ENCODE results near the gene FRAS1.
"Not testable (repeated sequence)": the region's sequence is repeated elsewhere in the genome, so short reads cannot be mapped to it uniquely, and the experiment has no call there.

The FRAS1 gene

GRCh38 chr4:78217557-78217956 is 160.4 kb downstream of the FRAS1 start:
- DNase-seq (ENCODE audit: low read depth) = no peak

DNA sequence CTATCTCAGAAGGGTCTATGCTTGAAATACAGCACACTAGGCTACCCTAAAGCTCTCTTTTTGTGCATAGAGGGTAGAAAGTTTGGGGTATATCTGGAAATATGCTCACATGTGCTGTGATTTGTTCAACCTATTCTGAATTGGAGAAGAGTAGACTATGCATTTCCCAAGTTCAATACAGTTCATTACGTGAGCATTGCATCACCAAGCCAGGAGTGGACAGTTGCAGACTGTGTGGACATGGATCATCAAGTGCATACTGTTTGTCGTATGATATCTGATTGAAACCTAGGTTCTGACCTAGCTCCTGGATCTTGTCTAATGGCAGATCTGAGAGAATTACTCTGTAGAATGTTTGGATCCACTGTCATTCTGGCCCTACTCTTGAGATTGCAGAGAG is 161.1 kb downstream of the FRAS1 start:
- no peak for DNase-seq (ENCODE audit: low read depth)

GRCh38 chr4:78219825-78220224 is 162.7 kb downstream of the FRAS1 start:
- no peak for DNase-seq (ENCODE audit: low read depth)

- DNase-seq (ENCODE audit: low read depth) = no peak
These were observed 163.2 kb downstream of the FRAS1 start for GRCh38 chr4:78220283-78220682.

- no peak for DNase-seq (ENCODE audit: low read depth)
These were observed 165.6 kb downstream of the FRAS1 start for GRCh38 chr4:78222575-78223186.

GRCh38 chr4:78225236-78225635 is 168.1 kb downstream of the FRAS1 start:
- no peak for DNase-seq (ENCODE audit: low read depth)

GRCh38 chr4:78226279-78226678 is 169.2 kb downstream of the FRAS1 start:
- no peak for DNase-seq (ENCODE audit: low read depth)

DNA sequence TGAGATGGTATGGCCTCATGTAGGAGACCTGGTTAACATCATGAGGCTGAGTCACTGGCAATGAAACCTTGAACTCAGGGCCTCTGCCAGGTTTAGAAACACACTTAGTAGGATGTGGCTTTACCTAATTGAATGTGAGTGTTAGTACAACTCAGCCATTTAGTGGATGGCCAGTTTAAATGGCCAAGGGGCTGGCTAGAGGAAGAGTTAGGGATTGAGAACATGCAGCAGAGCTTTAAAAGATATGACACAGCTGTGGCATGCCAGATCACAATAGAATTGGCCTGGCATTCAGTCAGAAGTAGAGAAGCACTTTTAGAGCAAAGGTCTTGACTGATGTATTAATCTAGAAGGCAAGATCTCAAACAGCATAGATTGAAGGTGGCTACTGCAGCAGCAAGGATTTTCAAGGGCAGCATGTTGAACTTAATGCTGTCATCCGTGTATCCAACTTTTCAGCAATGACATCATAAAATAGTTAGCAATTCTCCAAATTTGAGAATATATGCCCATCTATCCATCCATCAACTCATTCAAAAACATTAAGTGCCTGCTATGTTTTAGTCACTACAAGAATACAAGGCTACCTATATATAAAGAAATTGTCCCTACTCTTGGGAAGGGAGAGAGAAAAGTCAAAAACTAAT is 170.4 kb downstream of the FRAS1 start:
- DNase-seq (ENCODE audit: low read depth) = no peak

DNA sequence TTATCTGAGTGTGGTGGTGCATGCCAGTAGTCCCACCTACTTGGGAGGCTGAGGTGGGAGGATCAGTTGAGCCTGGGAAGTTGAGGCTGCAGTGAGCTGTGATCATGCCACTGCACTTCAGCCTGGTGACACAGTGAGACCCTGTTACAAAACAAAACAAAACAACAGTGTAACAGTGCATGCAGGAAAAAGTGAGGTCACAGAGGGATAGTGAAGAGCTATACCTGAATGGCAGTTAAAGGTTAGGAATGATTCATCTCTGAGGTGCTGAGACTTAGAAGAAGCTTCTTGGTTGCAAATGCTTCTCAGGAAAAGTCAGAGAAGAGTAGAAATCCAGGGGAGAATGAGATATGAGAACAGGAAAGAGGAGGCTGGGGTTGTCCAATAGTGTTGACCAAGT is 178.7 kb downstream of the FRAS1 start:
- DNase-seq (ENCODE audit: low read depth) = no peak

DNA sequence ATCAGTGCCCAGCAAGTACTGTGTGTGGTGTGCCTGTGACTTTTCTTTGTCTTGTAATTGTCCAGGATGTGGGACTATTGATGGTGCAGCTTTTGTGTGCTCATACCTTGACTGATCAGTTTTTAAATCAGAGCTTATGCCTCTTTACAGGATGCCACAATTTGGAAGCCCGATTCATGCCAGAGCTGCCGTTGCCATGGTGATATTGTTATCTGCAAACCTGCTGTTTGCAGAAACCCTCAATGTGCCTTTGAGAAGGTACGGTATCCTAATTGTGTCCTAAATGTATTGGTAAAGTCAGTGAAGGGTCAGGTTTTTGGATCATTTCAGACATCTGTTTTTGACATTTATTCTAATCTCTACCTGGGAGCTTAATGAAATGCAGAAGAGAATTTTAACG is 180.2 kb downstream of the FRAS1 start:
- no peak for DNase-seq (ENCODE audit: low read depth)

GRCh38 chr4:78242071-78242470 is 184.9 kb downstream of the FRAS1 start:
- no peak for DNase-seq (ENCODE audit: low read depth)

DNA sequence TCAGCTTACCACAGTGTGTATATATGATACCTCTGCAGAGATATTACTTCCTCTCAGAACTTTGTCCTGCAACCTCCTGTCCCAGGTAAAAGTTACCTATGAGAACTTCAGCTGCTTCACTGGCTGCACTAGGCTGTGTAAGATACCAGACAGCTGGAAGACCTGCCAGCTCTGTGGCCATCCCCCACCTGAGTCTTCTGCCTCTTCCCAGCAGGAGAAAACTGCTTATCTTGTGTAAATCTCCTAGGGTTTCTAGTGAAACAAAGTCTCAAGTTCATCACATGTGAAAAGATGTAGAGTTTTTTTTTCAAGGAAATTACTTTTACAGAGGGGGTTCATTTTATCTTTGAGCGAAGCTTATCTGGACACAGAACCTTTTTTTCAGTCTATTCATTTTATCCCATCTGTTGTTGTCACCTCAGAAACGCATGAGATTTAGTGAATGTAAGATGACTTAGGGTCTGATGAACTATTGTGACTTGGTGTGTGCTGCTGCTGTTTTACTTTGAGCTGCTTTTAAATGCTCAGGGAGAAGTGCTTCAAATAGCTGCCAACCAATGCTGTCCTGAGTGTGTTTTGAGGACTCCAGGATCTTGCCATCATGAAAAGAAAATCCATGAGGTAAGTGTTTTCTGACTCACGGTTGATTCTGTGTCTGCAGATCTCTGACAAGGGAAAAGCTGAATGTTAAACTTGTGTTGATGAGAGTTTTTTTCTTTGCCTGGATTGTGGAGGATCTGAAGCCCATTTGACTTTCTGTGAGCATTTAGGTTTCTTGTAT is 187.8 kb downstream of the FRAS1 start:
- DNase-seq (ENCODE audit: low read depth) = no peak

GRCh38 chr4:78247536-78248285 is 190.6 kb downstream of the FRAS1 start:
- DNase-seq (ENCODE audit: low read depth) = no peak

DNA sequence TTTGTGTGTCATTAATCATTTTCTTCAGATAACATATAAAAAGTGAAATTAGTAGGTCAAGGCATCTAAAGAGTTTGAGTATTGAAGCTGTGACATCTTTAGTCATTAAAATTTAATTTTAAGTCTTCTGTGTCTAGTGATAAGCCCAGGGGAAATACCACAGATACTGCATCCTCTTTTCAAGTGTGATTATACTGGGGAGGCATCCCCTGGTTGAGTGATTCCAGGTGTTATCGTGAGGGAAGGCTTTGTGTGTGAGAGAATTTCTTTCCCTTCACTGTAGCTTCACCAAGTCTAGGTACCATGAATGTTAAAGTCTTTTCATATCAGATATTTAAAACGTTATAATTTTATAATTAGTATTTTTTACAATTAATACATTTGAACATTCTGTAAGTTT is 193.4 kb downstream of the FRAS1 start:
- DNase-seq (ENCODE audit: low read depth) = no peak

- not testable (repeated sequence) for DNase-seq (ENCODE audit: low read depth)
These were observed 195.7 kb downstream of the FRAS1 start for GRCh38 chr4:78252773-78253172.

GRCh38 chr4:78254893-78255292 is 197.8 kb downstream of the FRAS1 start:
- DNase-seq (ENCODE audit: low read depth) = no peak

DNA sequence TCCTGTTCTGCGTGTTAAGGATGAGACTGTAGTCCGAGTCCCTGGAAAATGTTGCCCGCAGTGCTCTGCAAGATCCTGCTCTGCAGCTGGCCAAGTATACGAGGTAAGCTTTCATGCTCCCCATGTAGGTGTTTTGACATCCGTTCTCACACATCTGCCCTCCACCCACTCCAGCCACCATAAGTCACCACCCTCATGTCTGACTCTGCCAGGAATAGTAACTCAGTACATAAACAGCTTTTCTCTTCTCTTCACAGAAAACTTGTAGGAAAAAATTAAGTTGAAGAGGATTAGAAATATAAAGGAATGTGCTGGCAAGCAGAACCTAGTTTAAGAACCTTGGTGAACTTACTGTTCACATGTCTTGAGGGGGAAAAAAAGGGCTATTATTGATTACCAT is 207.9 kb downstream of the FRAS1 start:
- no peak for DNase-seq (ENCODE audit: low read depth)

DNA sequence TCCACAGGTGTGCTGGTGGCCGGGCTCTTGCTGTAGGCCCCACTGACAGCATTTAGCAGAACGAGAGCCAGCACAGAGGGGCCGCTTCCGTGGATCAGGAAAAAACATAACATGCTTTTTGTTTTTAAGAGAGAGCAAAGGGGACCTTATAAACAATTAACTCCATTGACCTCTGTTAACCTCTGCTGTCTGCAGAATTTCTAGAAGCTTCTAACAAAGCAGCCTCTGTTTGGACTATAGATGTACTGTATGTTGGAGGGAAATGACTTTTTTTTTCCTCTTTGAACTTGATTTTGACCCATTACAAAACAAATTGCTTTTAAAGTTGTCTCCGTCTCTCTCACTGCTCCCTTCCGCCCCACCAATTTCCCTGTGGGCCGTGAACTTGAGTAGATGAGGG is 210.7 kb downstream of the FRAS1 start:
- no peak for DNase-seq (ENCODE audit: low read depth)

DNA sequence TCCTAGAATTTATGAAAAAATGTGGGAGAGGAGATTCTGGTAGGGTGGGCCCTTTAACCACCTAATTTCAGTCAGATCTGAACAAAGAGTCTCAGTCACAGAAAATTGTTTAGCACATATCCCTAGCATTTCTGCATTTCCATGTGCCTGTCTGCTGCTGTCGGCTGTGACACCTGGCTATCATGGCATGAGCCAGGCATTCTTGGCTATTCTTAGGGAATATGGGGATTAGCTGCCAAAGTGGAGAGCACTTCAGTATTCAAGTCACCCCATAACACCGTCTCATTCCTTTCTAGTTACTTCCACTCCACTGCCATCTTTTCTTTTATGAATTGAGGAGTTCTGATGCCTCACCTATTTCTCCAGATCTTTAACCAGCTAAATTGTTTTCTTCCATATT is 211.5 kb downstream of the FRAS1 start:
- DNase-seq (ENCODE audit: low read depth) = no peak

DNA sequence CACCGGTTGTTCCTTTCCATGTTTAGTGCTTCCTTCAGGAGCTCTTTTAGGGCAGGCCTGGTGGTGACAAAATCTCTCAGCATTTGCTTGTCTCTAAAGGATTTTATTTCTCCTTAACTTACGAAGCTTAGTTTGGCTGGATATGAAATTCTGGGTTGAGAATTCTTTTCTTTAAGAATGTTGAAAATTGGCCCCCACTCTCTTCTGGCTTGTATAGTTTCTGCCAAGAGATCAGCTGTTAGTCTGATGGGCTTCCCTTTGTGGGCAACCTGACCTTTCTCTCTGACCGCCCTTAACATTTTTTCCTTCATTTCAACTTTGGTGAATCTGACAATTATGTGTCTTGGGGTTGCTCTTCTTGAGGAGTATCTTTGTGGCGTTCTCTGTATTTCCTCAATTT is 218.3 kb downstream of the FRAS1 start:
- not testable (repeated sequence) for DNase-seq (ENCODE audit: low read depth)

GRCh38 chr4:78286281-78286680 is 229.2 kb downstream of the FRAS1 start:
- DNase-seq (ENCODE audit: low read depth) = no peak

DNA sequence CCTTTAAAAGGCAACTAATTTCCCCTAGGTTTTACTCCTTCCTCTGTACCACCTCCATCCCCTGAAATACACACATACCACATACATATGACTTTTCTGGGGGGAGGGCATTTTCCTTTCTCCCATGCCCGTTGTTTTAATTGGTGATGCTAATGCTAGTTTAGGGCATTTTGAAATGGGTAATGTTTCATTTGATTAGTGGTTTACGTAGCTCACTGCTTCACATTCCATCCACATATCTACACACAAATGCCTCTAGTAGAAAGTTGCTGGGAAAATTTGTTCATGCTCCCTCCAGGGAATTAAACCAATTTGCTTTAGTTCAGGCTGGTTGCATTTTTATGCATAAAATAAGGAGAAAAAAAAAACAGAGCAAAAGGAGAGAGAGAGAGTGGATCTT is 231.2 kb downstream of the FRAS1 start:
- DNase-seq (ENCODE audit: low read depth) = no peak

- no peak for DNase-seq (ENCODE audit: low read depth)
These were observed 234.2 kb downstream of the FRAS1 start for GRCh38 chr4:78291277-78291676.
